Fibroblast of skin of back (primary cell): ENCODE measurements around the gene PCDH15.

Source experiments
- DNase-seq: peaks from one replicate; pipeline ENCODE4 v3.0.0-alpha.2; 2013

PCDH15 gene

DNA sequence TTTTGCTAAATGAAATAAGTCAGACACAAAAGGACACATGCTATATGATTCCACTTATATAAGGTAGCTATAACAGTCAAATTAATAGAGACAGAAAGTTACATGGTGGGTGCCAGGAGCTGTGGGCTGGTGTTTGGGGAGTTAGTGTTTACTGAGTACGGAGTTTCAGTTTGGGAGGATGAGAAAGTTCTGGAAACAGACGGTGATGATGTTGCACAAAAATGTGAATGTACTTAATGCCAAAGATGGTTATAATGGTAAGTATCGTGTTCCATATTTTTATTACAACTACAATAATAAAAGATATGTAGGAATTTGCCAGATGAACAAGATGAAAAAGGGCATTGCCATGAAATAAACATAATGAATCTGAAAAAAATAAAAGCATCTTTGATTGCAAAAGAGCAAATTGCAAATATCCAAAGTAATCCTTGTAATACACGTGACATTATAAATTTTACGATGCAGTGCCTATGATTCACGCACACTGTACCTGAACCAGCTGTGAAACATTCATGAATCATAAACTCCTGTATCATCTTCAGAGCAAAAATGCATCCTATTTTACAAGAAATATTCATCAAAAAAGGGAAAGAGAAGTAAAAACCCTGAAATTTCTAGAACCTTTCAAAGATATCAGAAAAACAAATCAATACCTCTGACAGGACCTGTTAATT lies 676.7 kb downstream of the PCDH15 start:
- no peak for DNase-seq

DNA sequence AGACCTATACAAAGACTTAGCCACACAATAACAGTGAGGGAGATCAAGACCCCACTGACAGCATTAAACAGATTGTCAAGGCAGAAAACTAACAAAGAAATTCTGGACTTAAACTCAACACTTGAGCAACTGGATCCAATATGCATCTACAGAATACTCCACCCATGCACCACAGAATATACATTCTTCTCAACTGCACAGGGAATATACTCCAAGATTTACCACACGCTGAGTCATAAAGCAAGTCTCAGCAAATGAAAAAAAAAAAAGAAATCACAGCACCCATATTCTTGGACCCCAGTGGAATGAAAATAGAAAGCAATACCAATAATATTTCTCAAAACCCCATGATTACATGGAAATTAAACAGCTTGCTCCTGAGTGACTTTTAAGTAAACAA lies 680.2 kb downstream of the PCDH15 start:
- no peak for DNase-seq

DNA sequence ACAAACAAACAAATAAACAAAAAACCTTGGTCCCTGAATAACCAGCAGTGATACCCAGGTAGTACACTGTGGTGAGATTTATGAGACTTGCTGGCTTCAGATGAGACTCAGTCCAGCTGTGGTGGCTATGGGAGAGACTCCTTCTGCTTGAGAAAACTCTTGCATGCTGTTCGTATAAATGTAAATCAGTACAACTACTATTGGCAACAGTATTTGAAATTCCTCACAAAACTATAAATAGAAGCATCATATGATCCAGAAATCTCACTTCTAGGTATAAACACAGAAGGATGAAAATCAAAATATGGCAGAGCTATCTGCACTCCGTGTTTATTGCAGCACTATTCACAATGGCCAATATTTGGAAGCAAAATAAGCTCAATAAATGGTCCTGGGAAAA lies 692.1 kb downstream of the PCDH15 start:
- DNase-seq = no peak

DNA sequence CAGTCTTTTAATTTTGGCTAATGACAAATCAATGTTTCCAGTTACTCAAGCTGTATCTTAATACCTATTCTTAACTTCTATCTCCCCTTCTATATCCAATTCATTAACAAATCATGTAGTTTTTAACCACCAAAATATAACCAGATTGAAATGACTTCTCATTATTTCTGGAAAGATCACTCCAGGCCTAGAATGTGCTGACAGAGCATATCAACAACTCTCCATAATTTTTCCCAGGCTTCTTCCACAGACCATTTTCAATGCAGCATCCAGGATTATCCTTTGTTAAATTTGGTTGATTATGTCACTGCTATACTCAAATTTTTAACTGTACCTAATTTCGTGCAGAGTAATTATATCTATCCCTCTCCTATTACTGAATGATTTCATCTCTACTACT lies 704.1 kb downstream of the PCDH15 start:
- no peak for DNase-seq

DNA sequence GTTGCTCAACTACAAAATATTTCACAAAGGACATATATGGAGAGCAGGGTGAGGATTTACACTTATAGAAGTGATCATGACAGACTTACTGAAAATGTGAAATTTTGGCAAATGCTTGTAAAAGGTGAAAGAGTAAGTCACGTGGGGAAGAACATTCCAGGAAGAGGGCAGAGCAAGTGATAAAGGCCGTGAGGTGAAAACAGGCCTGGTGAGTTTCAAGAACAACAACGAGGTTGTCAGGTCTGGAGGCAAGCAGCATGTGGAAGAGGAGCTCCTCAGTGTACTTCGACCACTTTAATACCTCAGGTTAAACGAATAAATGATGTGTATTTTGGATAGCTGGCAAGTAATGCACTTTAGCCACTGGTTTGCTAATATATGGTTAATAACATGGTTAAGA lies 706.7 kb downstream of the PCDH15 start:
- no peak for DNase-seq

DNA sequence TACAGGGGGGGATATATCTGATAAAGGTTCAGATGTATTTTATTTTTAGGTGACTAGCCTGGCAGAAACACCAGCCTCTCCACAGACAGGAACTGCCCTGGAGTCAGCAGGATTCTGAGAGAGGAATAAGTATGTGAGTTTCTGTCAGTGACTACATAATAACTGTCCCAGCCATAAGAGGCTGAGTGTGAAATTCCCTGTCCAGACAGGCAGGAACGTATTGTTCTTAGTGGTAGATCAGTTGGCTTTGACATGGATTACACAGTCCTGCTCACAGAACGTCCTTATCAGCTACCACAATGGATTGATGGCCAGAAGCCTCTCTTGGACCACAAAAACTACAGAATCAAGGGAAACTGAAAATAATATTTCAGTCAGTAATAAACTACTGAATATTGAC lies 709.8 kb downstream of the PCDH15 start:
- DNase-seq = no peak

DNA sequence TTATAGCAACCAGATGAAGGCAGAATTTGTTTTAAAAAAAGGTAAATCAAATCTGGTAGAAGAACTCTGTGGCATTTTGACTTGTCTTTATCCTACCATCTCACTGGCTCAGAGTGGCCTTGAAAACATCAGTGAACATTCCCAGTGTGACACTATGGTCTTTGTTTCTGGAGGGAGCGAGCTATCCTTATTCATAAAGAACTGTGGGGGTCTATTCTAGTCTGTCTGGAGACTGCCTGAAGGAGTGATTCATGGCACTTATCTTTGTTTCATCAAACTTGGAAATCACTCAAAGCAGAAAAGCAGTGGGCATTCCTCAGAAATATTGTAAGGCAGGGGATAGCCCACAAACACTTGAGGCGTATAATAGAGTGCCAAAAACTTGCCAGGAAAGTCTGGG lies 719.1 kb downstream of the PCDH15 start:
- no peak for DNase-seq

DNA sequence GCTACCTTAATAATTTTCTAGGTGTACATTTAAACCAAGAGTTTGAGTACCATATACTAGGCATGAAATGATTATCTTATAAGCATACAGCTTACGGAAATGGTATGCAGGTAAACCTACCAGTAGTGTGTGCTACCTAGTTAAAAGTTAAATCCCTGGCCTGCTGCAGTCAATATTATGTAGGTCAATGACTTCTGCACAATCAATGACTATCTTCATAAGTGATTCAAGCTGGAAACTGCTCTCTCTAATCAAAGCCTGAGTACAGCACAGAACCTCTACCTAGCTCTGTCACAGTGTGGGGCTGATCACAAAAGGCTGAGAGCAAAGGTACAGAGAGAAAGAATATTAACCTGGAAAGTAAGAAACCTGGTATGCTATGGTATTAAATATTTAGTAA lies 733.7 kb downstream of the PCDH15 start:
- DNase-seq = no peak

DNA sequence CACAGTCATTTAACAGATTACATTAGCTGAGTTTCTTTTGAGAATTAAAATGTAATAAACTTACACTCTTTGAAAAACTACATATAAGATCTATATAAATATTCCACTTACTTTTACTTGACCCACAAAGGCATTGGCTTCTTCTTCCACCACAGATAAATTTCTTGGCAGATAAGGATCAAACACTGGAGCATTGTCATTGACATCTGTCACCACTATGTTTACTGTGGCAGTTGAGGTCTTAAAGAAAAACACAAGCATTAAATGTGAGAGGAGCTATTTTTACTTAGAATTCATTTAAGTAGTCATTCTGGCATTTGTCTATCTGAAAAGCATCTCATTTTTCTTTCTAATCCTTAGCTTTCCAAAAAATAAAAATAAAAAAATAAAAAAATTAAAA lies 734.4 kb downstream of the PCDH15 start:
- DNase-seq = no peak

DNA sequence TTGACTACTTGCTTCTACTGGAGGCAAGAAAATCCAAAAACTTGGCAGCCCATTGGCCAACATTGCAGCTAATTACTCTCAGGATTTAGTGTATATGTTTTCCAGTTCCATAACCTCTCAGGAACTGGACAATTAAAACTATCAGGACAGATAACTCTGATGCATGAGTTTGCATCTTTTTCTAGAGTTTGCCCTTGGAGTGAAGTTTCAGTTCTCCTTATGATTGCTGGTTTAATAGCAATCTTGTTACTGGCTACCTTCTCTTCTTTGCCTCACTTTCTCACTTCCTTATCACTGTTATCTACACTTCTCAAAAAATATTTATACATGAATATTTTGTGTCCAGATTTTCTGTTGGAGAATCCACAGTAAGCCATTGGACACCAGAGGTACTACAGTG lies 735.9 kb downstream of the PCDH15 start:
- DNase-seq = no peak

DNA sequence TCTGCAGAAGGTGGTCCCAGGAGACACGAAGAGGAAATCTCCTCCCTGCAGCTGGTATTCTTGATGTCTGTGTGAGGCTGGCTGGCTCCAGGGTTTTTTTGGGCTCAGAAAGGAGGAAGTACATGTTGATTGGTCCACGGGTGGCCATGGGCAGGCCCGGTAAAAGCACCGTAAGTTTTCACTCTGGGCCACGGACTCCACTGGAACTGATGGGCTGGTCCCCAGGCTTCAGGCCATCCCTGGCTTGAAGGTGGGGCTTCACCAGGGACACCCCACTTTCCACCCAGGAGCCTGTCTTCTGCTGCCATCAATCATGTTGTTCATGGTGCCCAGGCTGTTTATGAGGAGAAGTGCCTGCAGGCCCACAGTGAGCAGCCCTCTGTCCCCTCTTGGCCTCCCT lies 736.8 kb downstream of the PCDH15 start:
- DNase-seq = no peak

DNA sequence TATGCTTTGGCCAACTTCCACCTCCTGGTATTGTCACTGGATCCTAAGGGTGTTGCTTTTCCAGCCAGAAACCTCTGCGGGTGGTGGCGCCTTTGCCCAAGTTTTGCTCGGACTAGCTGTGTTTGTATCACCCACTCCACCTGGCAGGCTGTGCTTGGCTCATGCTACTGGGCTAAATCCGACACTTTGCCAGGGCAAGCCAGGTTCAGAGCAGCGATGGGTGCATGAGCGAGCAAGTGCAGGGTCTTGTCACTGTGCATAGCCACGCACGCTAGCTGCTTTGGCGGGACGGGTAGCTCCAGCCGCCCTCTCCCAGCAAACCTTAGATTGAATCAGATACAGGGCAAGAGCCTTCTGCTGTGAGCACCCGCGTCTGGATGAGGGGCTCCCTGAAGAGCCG lies 737.5 kb downstream of the PCDH15 start:
- DNase-seq = no peak

DNA sequence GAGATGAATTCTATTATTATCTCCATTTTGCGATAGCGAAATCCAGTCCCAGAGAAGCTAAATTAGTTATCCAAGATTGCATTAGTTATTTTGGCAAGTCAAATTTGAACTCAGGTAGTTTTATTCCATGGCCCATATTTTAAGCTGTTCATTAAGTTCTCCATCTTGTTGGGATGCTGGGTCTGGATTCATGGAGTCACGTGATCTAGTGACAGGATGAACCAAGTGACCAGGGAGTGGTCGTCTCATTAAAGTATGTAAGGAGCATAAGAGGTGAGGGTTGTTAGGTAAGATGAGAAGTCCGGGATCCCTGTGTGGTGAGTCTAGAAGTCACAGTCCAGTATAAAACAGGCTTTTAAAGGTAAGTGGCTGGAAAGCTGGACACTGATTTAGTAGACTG lies 740.5 kb downstream of the PCDH15 start:
- no peak for DNase-seq

DNA sequence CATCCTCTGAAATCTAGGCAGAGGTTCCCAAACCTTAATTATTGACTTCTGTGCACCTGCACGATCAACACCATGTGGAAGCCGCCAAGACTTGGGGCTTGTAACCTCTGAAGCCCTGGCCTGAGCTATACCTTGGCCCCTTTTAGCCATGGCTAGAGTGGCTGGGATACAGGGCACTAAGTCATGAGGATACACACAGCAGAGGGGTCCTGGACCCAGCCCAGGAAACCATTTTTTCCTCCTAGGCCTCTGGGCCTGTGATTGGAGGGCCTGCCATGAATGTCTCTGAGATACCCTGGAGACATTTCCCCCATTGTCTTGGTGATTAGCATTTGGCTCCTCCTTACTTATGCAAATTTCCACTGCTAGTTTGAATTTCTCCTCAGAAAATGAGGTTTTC lies 743.7 kb downstream of the PCDH15 start:
- no peak for DNase-seq

DNA sequence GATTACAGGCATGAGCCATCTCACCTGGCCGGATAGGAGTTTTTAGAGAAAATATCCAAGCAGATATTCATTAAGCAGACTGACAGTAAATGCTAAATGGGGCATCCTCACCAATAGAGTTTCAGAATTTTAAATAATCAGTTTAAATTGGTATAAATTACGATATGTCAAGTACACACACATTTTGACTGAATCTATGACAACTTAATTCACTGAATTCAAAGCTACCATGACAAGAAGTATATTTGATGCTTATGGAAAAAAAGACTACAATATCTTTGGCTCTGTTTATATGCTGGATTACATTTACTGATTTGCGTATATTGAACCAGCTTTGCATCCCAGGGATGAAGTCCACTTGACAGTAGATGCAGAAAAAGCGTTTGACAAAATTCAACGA lies 774.7 kb downstream of the PCDH15 start:
- no peak for DNase-seq

DNA sequence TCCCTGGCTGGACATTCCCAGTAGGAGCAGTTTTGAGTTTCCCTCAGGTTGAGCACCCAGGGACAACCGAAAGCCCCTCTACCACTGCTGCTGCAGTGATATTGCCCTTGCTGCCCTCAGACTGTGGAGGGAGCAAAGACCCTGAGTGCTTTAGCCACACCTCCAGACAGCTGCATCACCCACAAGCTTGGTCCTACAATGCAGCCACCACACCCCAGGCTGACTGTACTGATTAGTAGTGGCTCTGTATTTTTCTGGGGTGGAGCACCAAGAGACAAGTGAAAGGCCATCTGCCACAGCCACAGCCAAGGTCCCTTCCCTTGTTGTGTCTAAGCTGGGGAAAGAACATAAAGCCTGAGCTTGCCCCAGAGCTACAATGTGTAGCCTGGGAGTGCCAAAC lies 789.9 kb downstream of the PCDH15 start:
- no peak for DNase-seq

DNA sequence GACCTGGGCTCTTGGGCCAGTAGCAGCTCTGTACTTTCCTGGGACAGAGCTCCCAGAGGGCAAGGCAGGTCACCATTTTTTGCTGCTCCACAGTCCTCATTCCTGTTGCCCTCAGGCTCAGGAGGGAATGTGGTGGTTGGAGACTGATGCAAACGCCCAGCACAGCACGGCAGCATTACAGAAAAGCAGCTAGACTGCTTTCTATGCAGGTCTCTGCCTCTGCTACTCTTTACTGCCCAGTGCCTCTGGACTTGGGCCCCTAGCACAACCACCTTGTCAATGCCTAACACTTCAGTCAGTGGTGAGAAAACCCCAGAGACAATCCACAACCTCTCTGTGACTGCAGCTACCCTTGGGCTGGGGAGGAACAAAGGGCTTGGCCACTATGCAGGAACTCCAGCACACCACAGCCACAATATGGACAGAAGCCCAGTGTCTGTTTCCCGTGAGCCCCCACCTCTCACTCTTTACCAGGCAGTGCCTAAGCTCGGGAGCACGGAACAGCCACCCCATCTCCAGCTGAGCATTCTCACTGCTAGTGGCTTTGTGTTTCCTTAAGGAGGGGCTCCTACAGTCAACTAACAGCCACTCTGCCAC lies 790.6 kb downstream of the PCDH15 start:
- DNase-seq = no peak

DNA sequence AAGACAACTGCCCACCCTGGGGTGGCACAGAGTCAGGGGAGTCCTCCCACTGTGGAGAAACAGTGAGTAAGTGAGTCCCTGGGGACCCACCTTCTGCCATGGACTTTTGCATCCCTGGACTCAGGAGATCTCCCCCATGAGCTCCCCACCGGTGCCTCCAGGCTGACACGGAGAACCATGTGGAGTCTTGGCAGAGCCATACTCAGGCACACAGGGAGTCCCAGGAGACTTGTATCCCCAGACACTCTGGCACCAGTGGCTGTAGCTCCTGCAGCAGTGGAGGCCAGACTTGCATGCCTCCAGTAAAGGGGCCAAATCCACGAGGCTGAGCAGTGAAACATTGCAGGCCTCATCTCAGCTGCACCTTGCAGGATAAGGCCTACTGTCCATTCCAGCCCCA lies 791.4 kb downstream of the PCDH15 start:
- no peak for DNase-seq

DNA sequence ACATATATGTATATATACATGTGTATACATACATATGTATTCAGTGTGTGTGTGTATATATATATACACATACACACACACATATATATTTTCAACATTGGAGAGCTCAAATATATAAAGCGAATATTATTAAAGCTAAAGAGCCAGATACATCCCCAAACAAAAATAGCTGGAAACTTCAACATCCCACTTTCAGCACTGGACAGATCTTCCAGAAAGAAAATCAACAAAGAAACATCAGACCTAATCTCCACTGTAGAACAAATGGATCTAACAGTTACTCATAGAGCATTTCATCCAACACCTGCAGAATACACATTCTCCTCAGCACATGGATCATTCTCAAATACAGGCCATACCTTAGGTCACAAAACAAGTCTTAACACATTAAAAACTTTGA lies 799.0 kb downstream of the PCDH15 start:
- no peak for DNase-seq

DNA sequence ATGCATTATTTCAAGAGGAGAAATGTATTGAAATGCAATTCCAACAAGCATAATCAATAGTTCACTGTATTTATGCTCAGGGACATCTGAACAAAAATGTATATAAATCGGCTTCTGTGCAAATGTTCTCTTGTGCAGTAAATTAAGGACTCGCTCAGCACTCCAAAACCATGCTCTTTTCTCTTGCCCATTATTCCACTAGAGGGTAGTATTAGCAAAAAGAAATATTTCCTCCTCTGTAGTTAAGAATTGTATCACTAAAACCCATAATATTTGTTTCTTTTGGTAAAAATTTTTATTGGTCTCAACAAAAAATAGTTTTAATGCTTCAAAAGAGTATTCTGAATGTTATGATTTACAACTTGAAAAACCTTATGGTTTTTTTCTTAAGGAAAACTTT lies 803.1 kb downstream of the PCDH15 start:
- no peak for DNase-seq

DNA sequence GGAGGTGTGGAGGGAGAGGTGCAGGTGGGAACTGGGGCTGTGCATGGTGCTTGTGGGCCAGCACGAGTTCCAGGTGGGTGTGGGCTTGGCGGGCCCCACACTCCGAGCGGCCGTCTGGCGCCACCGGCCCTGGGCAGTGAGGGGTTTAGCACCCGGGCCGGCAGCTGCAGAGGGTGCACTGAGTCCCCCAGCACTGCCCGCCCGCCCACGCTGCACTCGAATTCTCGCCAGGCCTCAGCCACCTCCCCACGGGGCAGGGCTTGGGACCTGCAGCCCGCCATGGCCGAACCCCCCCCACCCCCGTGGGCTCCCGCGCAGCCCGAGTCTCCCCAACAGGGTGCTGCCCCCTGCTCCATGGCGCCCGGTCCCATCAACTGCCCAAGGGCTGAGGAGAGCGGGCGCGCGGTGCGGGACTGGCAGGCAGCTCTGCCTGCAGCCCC lies 810.2 kb downstream of the PCDH15 start:
- no peak for DNase-seq

DNA sequence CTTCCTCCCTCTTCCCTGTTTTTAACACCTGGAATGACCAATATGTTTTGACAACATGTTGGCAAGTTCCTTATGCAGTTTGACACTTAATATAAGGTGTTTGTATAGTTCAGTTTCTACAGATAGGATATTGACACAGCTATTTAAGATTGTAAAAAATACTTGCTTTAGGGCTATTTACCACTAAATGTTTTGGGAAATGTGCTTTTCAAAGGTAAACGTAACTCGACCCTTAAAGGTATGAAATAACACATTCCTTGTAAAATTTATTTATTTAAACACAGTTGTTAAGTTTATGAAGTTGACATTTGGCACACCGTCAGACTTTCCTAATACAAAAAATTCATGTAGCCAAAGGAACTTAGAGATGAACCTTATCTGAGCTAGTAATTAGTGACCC lies 817.6 kb downstream of the PCDH15 start:
- DNase-seq = no peak

DNA sequence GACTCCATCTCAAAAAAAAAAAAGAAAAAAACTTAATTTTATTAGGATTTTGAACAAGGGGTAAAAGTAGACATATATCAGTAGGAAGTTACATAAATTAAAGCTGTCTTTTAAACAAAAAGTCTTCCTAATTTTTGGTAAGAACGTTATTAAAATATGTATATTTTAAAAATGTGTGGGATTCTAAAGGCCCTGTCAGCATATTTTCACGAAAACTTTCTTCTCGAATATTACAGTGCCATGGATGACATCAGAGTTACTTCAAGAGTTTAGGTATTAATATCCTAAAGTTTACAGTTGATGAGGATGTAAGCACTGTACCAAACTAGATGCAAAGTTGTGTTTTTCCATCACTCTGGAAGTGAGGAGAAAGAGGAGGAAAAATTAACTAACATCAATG lies 820.8 kb downstream of the PCDH15 start:
- no peak for DNase-seq

DNA sequence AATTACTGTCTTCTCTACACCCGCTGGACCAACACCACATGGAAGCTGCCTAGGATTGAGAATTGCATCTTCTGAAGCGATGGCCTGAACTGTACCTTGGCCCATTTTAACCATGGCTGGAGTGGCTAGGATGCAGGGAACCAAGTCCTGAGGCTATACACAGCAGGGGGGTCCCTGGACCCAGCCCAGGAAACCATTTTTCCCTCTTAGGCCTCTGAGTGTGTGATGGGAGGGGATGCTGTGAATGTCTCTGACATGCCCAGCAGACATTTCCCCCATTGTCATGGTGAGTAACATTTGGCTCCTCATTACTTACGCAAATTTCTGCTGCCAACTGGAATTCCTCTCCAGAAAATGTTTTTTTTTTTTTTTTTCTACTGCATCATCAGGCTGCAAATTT lies 822.7 kb downstream of the PCDH15 start:
- no peak for DNase-seq

DNA sequence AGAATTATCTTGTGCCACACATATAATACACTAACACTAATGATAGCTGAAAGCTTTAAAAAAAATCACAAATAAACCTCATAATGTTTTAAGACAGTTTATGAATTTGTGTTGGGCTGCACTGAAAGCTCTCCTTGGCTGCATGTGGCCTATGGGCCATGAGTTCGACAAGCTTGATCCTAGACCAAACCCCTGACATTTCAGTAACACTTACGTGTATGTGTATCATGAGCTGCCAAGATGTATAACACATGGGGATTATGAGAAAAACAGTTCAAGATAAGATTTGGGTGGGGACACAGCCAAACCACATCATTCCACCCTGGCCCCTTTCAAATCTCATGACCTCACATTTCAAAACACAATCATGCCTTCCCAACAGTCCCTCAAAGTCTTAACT lies 823.8 kb downstream of the PCDH15 start:
- no peak for DNase-seq
